Mammary microvascular endothelial cell (primary cell): ENCODE measurements around the gene SLC48A1. TPM values are rescaled to one million over a fixed set of nuclear protein-coding genes. Genes with fewer than 3 reads are reported as not detected.

Source experiments
- total RNA-seq: library from RNA; depleted of rRNA; stranded (reverse); fragments of >200 nt; gene quantifications from 2 replicates; pipeline ENCODE4 v1.2.3, GENCODE V29; 2015

Gene SLC48A1
- 23.0 and 23.1 TPM in 2 replicates for total RNA-seq

DNA sequence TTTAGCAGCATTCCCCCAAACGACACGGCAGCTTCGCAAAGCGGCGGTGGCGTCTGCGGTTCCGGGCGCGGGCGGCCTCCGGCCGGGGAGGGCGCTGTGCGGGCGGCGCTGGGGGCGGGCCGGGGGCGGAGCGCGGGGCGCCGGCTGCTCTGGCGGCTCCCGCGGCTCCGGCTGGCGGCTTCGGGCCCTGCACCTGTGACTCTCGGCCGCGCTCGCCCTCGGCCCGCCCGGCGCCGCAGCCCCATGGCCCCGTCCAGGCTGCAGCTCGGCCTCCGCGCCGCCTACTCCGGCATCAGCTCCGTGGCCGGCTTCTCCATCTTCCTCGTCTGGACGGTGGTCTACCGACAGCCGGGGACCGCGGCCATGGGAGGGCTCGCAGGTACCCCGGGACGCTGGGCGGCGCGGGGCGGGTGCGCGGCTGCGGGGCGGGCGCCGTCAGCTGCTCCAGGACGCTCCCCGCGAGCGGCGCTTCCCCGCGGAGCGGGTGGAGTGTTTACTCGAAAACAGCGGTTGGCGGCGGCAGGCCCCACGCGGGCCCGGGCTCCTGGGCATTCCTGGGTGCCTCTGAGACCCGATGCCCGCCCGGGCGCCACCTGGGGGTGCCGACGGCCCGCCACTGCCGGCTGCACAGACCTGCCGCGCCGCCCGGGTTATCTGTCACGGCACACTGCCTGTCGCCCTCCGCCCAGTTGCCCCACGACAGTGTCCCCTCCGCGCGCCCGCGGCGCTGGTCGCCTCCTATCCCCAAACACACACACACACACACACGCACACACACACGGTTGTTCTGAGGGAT lies at the start of gene SLC48A1:
SLC48A1 (plus strand) TSS at position 177 of the 796 bp plus-strand sequence; CDS start at position 244, 67 bp downstream.

DNA sequence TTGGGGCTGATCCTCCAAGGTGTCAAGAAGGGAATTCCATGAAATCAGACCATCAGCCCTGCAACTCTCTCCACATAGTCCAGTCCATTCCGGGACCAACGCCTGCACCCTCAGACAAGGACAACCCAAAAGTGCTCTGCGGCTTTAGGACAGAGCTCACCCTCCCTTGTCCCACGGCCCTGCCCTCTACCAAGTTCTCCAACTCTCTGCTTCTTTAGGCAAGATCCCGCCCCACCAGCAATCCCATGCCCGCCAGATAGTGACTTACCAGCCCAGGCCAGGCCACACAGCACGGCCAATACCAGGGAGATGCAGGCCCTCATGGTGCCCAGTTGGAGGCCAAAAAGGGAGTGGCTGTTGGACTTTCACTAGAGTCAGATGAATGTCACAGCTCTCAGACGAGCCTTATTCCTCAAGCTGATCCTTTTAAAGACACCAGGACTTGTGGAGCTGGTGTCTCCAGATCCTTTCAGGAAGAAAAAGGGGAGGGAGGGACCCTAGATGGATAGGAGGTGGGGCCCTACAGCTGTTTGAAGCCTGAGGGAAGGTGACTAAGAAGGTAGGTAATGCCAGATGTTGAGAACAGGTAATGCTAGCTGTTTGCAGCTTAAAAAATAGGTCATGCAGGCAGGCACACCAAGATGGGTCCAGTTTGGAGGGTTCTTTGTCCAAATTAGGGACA lies 47.8 kb upstream of the SLC48A1 start, which contains the start of gene ENDOU:
ENDOU (minus strand) TSS at position 400 of the 682 bp plus-strand sequence; CDS start at position 323, 77 bp downstream.

DNA sequence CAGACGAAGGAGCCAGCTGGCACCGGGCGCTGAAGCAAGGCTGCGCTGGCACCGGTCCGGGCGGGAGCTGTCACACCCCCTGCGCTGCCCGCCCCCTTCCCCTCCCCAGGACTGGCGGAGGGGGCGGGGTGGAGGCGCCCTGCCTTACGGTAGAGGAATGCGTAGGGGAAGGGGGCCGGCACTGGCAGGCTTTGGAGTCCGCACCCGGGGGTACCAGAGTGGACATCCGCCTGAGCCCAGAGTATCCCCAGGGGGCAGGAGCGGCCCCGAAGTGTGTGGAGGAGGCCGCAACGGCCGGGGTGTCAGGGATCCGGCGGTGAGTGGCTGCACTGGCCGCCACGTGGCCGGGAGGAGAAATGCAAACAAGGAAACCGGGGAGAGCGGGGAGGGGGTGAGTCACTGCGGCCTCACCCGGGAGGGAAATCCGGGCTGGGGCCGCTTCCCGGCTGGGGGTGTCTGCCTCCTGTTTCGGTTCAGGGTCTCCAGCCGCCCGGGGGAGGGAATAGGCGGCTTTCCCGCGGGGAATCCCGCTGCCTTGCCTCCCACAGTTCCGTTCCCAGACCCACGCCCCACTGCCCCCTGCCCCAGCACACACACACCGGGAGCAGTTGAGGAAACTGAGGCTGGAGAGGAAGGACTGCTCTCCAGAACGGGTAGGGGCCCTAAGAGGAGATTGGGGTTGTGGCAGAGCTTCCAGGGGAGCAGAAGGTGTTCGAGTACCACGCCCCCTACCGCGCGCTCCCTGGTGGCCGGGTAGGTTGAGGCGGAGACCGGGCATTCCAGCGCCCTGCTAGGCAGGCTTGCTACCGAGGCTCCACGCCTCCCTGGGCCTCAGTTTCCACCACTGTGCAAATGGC lies 14.0 kb upstream of the SLC48A1 start, which contains the start of gene RAPGEF3:
RAPGEF3 (minus strand) TSS at position 47 of the 857 bp plus-strand sequence. CDS start 324 bp downstream, outside the sequence.

DNA sequence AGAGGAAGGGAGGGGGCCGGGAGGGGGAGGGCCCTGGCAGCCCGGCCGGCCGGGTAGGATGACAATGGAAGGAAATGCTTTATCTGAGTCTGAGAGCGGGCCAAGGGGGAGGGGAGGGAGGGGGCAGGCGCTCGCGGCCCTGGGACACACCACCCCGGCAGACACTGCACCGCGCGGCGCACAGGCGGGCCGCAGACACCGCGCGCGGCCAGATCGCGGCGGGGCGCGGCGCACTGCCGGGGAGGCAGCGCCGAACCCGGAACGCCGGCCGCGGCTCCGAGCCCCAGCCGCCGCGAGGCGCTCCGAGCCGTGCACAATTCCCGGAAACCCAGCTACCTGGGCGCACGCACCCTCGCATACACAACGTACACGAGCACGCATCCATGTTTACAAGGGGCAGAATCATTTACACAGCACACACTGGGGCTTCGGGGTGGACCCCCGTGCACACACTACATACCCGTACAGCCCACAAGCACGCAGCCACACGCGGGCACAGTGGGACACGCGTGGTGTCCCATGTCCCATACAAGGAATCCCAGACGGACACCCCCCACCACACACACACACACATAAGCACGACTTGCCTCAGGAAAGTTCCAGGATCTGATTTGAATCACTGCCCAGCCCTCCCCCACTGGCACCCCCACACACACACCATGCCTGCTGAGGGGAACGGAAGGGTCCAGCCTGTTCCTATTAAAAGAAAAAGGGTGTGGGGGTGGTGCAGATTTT lies 47.0 kb downstream of the SLC48A1 start, which contains the start of gene HDAC7:
HDAC7 (minus strand) TSS at position 8 of the 735 bp plus-strand sequence. CDS start 118 bp downstream, outside the sequence.

Other genes with a start within 250 kb of the SLC48A1 start
- 14.9 and 18.0 TPM in 2 replicates for gene RPAP3, start 67.2 kb upstream of the SLC48A1 start, total RNA-seq
- not detected in 2 replicates for gene ENDOU, start 47.7 kb upstream of the SLC48A1 start, total RNA-seq
- gene RAPGEF3, start 14.4 kb upstream of the SLC48A1 start, total RNA-seq, result 41.9 and 44.4 TPM in 2 replicates
- gene HDAC7, start 46.7 kb downstream of the SLC48A1 start, total RNA-seq, result 80.1 and 81.8 TPM in 2 replicates
- gene VDR, start 131.8 kb downstream of the SLC48A1 start, total RNA-seq, result 0.44 and 0.60 TPM in 2 replicates
- 91.7 and 100.0 TPM in 2 replicates for gene TMEM106C, start 190.4 kb downstream of the SLC48A1 start, total RNA-seq
- not detected in 2 replicates for gene COL2A1, start 231.2 kb downstream of the SLC48A1 start, total RNA-seq